CD4-positive, alpha-beta T cell treated with Interleukin-17A for 4 hours (primary cell): ENCODE data around the gene RFC4.
"Not testable (repeated sequence)": the region's sequence is repeated elsewhere in the genome, so short reads cannot be mapped to it uniquely, and the experiment has no call there.

Experiments
- DNase-seq: peaks from one replicate; pipeline ENCODE4 v3.0.0-alpha.2; 2020; ENCODE audit warnings: mixed read lengths

RFC4 gene

GRCh38 chr3:186824430-186825139, 18.3 kb upstream of the RFC4 start:
- no peak for DNase-seq

- DNase-seq: no peak
These were observed 17.1 kb upstream of the RFC4 start for GRCh38 chr3:186823386-186823785.

- not testable (repeated sequence) for DNase-seq
These were observed 16.1 kb upstream of the RFC4 start for GRCh38 chr3:186822388-186822759.

- peak; percentile 16 for DNase-seq
These were observed 15.4 kb upstream of the RFC4 start for GRCh38 chr3:186821429-186822387.

- no peak for DNase-seq
These were observed 12.7 kb upstream of the RFC4 start for GRCh38 chr3:186818956-186819355.

- DNase-seq: no peak
These were observed 12.2 kb upstream of the RFC4 start for GRCh38 chr3:186818516-186818915.

- DNase-seq: no peak
These were observed 9.2 kb upstream of the RFC4 start for GRCh38 chr3:186815435-186815834.

- DNase-seq: no peak
These were observed 7.8 kb upstream of the RFC4 start for GRCh38 chr3:186814100-186814499.

GRCh38 chr3:186811313-186811712, 5.0 kb upstream of the RFC4 start:
- DNase-seq: not testable (repeated sequence)

- no peak for DNase-seq
These were observed 4.2 kb upstream of the RFC4 start for GRCh38 chr3:186810336-186810996.

- DNase-seq: no peak
These were observed 949 bp upstream of the RFC4 start for GRCh38 chr3:186807231-186807630.

- DNase-seq: not testable (repeated sequence)
These were observed 2.8 kb downstream of the RFC4 start for GRCh38 chr3:186803447-186803846.

GRCh38 chr3:186802701-186803100, 3.6 kb downstream of the RFC4 start:
- no peak for DNase-seq

GRCh38 chr3:186800285-186800684, 6.0 kb downstream of the RFC4 start:
- no peak for DNase-seq

GRCh38 chr3:186798239-186798874, 7.9 kb downstream of the RFC4 start:
- no peak for DNase-seq

- no peak for DNase-seq
These were observed 15.9 kb downstream of the RFC4 start for GRCh38 chr3:186790261-186790981.

GRCh38 chr3:186789554-186790260, 16.6 kb downstream of the RFC4 start:
- DNase-seq: no peak

- no peak for DNase-seq
These were observed 17.6 kb downstream of the RFC4 start for GRCh38 chr3:186788482-186789370.

- no peak for DNase-seq
These were observed 18.4 kb downstream of the RFC4 start for GRCh38 chr3:186787642-186788481.

GRCh38 chr3:186786922-186787321, 19.4 kb downstream of the RFC4 start:
- no peak for DNase-seq
